Large intestine (tissue), 3 donors: ENCODE measurements around the gene KIF6. TPM values are rescaled to one million over a fixed set of nuclear protein-coding genes. Genes with fewer than 3 reads are reported as not detected.

Experiments used
- DNase-seq, 2 donors: peaks; one replicate each; pipeline versions ENCODE4 v3.0.0 to v3.0.0-alpha.2; 2013
- H3K27ac ChIP-seq: one replicate; pipeline ENCODE4 v1.5.1; 2013; ENCODE audit warnings: low read length
- H3K27me3 ChIP-seq: 2 replicates; pipeline ENCODE4 v1.6.1; 2013; ENCODE audit warnings: low read length; ENCODE audit not compliant: control insufficient read depth, insufficient read depth
- H3K36me3 ChIP-seq: 2 replicates; pipeline ENCODE4 v1.6.1; 2013; ENCODE audit warnings: low read length; ENCODE audit not compliant: control insufficient read depth, insufficient read depth
- H3K4me1 ChIP-seq: one replicate; pipeline ENCODE4 v1.6.1; 2013; ENCODE audit warnings: low read length; ENCODE audit not compliant: control insufficient read depth, insufficient read depth
- H3K4me3 ChIP-seq: one replicate; pipeline ENCODE4 v1.5.1; 2013; ENCODE audit warnings: low read length
- H3K9me3 ChIP-seq: one replicate; pipeline ENCODE4 v1.6.1; 2013; ENCODE audit warnings: mild to moderate bottlenecking, low read depth, low read length, moderate library complexity; ENCODE audit not compliant: control insufficient read depth
- WGBS: methylation state at CpG from one replicate; pipeline ENCODE4 v1.1.5; 2013; ENCODE audit warnings: low lambda C conversion rate; ENCODE audit not compliant: insufficient coverage; 5-methylcytosine and 5-hydroxymethylcytosine counted together
- polyA plus RNA-seq: library from polyadenylated mRNA; unstranded; fragments of 120-200 nt; gene quantifications from one replicate; pipeline ENCODE4 v1.2.1, GENCODE V29; 2013

KIF6 gene
- polyA plus RNA-seq, 1 donor = 0.70 TPM

GRCh38 chr6:39309942-39310531, 415.2 kb downstream of the KIF6 start:
- no peaks in the 10 kb centered on the region for H3K36me3 ChIP-seq
- peaks cover 42% of the 10 kb centered on the region for H3K27me3 ChIP-seq
- no CpG with 5 or more reads among the region's 7 CpGs for WGBS
- no peak overlapping the region for H3K27ac ChIP-seq
- no peak overlapping the region for H3K4me3 ChIP-seq
- H3K4me1 ChIP-seq = peaks cover 4% of the 10 kb centered on the region
- peak; percentile 53 to 69 for DNase-seq
- H3K9me3 ChIP-seq = peaks cover 5% of the 10 kb centered on the region

- Histone ChIP-seq H3K36me3 (no peaks in the 10 kb centered on the region), H3K27me3 (peaks cover 17% of the 10 kb centered on the region), H3K4me3 (no peak overlapping the region), H3K4me1 (peaks cover 2% of the 10 kb centered on the region), H3K27ac (no peak overlapping the region), H3K9me3 (peaks cover 5% of the 10 kb centered on the region)
- WGBS = no CpG with 5 or more reads among the region's 3 CpGs
- no peak for DNase-seq
Measured at GRCh38 chr6:39307462-39307861, 417.7 kb downstream of the KIF6 start.

GRCh38 chr6:39304951-39305350, 420.3 kb downstream of the KIF6 start:
- Histone ChIP-seq H3K4me3 (no peak overlapping the region), H3K27me3 (no peaks in the 10 kb centered on the region), H3K36me3 (no peaks in the 10 kb centered on the region), H3K9me3 (peaks cover 5% of the 10 kb centered on the region), H3K4me1 (peaks cover 2% of the 10 kb centered on the region), H3K27ac (no peak overlapping the region)
- DNase-seq = no peak

GRCh38 chr6:39303425-39304153, 421.6 kb downstream of the KIF6 start:
- peaks cover 5% of the 10 kb centered on the region for H3K9me3 ChIP-seq
- no peaks in the 10 kb centered on the region for H3K27me3 ChIP-seq
- no CpG with 5 or more reads among the region's 30 CpGs for WGBS
- DNase-seq = no peak
- no peak overlapping the region for H3K27ac ChIP-seq
- no peak overlapping the region for H3K4me3 ChIP-seq
- H3K4me1 ChIP-seq = peaks cover 2% of the 10 kb centered on the region
- H3K36me3 ChIP-seq = no peaks in the 10 kb centered on the region

- H3K27ac ChIP-seq = no peak overlapping the region
- no CpG with 5 or more reads among the region's 11 CpGs for WGBS
Measured at GRCh38 chr6:39302669-39303424, 422.4 kb downstream of the KIF6 start.

GRCh38 chr6:39302011-39302410, 423.2 kb downstream of the KIF6 start:
- H3K27me3 ChIP-seq = no peaks in the 10 kb centered on the region

More at GRCh38 chr6:39302669-39303424, 422.4 kb downstream of the KIF6 start:
- Histone ChIP-seq H3K4me3 (no peak overlapping the region), H3K27me3 (no peaks in the 10 kb centered on the region), H3K36me3 (no peaks in the 10 kb centered on the region), H3K4me1 (peaks cover 10% of the 10 kb centered on the region), H3K9me3 (peaks cover 5% of the 10 kb centered on the region)
- DNase-seq = peak; percentile 75 to 79

GRCh38 chr6:39301606-39302005, 423.6 kb downstream of the KIF6 start:
- H3K4me1 ChIP-seq = peaks cover 13% of the 10 kb centered on the region
- no peak overlapping the region for H3K4me3 ChIP-seq
- H3K9me3 ChIP-seq = peaks cover 5% of the 10 kb centered on the region
- H3K27ac ChIP-seq = no peak overlapping the region
- no peaks in the 10 kb centered on the region for H3K27me3 ChIP-seq
- no peaks in the 10 kb centered on the region for H3K36me3 ChIP-seq
- DNase-seq = no peak
- no CpG with 5 or more reads among the region's 7 CpGs for WGBS

More at GRCh38 chr6:39302011-39302410, 423.2 kb downstream of the KIF6 start:
- H3K4me3 ChIP-seq = no peak overlapping the region
- no CpG with 5 or more reads among the region's 2 CpGs for WGBS
- peaks cover 13% of the 10 kb centered on the region for H3K4me1 ChIP-seq
- peaks cover 5% of the 10 kb centered on the region for H3K9me3 ChIP-seq
- DNase-seq = no peak
- no peak overlapping the region for H3K27ac ChIP-seq
- no peaks in the 10 kb centered on the region for H3K36me3 ChIP-seq

- Histone ChIP-seq H3K4me3 (no peak overlapping the region), H3K9me3 (peaks cover 5% of the 10 kb centered on the region), H3K4me1 (peaks cover 13% of the 10 kb centered on the region), H3K27me3 (no peaks in the 10 kb centered on the region), H3K36me3 (no peaks in the 10 kb centered on the region), H3K27ac (no peak overlapping the region)
- DNase-seq = no peak
- 92% methylated on average over 2 of the region's 6 CpGs for WGBS
Measured at GRCh38 chr6:39300739-39301138, 424.5 kb downstream of the KIF6 start.

GRCh38 chr6:39298061-39298460, 427.1 kb downstream of the KIF6 start:
- no peaks in the 10 kb centered on the region for H3K9me3 ChIP-seq
- no peak overlapping the region for H3K27ac ChIP-seq
- peak; percentile 40 to 51 for DNase-seq
- WGBS = no CpG with 5 or more reads among the region's 10 CpGs
- peaks cover 2% of the 10 kb centered on the region for H3K27me3 ChIP-seq
- no peaks in the 10 kb centered on the region for H3K36me3 ChIP-seq
- no peak overlapping the region for H3K4me3 ChIP-seq
- H3K4me1 ChIP-seq = peaks cover 13% of the 10 kb centered on the region

GRCh38 chr6:39296745-39297640, 428.2 kb downstream of the KIF6 start:
- DNase-seq = no peak
- peaks cover 5% of the 10 kb centered on the region for H3K27me3 ChIP-seq
- H3K36me3 ChIP-seq = no peaks in the 10 kb centered on the region
- no peak overlapping the region for H3K27ac ChIP-seq
- no peak overlapping the region for H3K4me3 ChIP-seq
- H3K4me1 ChIP-seq = peaks cover 11% of the 10 kb centered on the region
- 100% methylated on average over 1 of the region's 18 CpGs for WGBS
- H3K9me3 ChIP-seq = no peaks in the 10 kb centered on the region
